AG04450 (cell line): Measurements from ENCODE around the gene PBX1. TPM values are rescaled to one million over a fixed set of nuclear protein-coding genes. Genes with fewer than 3 reads are reported as not detected.

ENCODE experiments used
- CTCF ChIA-PET: fragments of 300-600, 350-600 bp; formaldehyde crosslinking; extraction: SDS; loops from one replicate; lab custom pipeline; 2022; ENCODE audit warnings: antibody characterized with exemption, inconsistent platforms; lab: Charles Lee
- POLR2A ChIA-PET: fragments of 350-600 bp; formaldehyde crosslinking; extraction: SDS; loops from one replicate; lab custom pipeline; 2021; ENCODE audit warnings: antibody characterized with exemption, inconsistent platforms; lab: Yijun Ruan, JAX
- DNase-seq: peaks from one replicate; pipeline ENCODE4 v3.0.0-alpha.2; 2011; ENCODE audit warnings: low read depth, low spot score
- H3K27ac ChIP-seq: one replicate; pipeline ENCODE4 v1.5.1; 2012; ENCODE audit warnings: low read depth, low read length, control low read depth
- H3K27me3 ChIP-seq: one replicate; pipeline ENCODE4 v1.6.0; 2012; ENCODE audit warnings: low read length; ENCODE audit not compliant: control insufficient read depth, insufficient read depth
- H3K4me3 ChIP-seq: 2 replicates; pipeline ENCODE4 v1.5.1; 2011; ENCODE audit warnings: mild to moderate bottlenecking, low read depth, low read length, control low read depth
- H3K9me3 ChIP-seq: 2 replicates; pipeline ENCODE4 v1.5.1; 2012; ENCODE audit warnings: low read length; ENCODE audit not compliant: control insufficient read depth, insufficient read depth
- polyA plus RNA-seq: library from polyadenylated mRNA; depleted of rRNA; stranded (reverse); fragments of >200 nt; gene quantifications from 2 replicates; pipeline ENCODE4 v1.2.3, GENCODE V29; 2011
- TF ChIP-seq, protein P1 (sequence below): IDR thresholded peaks from 2 replicates; pipeline ENCODE4 v1.5.1; 2011; ENCODE audit warnings: low read depth, low read length, control low read depth, inconsistent platforms

PBX1 gene
- polyA plus RNA-seq, 1 experiment: 49.9 TPM

DNA sequence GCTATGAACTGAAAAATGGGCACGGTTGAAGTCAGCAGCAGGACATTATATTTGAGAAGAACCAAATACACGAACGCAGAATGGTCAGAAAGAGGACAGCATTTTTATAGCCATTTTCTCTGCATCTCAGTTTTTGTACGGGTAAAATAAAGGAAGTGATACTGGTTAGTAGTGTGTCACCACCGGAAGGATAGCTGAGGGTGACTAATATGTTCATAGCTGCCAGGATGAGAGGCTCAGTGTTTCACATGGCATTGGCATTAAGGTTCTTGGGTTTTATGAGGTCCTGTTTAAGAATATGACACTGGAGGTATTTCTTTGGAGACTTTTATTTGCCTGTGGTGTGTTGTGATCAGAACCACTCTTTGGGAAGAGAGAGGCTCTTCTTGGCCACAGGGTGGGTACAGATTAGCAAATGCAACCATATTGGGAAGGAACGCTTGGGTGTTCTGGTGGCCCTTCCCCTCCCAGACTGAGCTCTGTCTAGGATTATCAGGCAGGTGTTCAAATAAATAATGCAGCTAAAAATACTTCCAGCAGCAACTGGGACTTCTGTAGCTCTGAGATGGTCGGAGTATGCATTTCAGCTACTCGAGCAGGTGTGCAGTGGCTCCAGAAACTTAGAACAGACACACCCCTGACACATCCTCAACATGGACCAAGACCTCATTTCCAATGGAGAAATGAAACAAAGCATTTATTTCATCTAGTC, 158.2 kb downstream of the PBX1 start:
- H3K9me3 ChIP-seq: no peaks in the 10 kb centered on the region
- no peak overlapping the region for H3K4me3 ChIP-seq
- no peak overlapping the region for H3K27ac ChIP-seq
- ChIA-PET CTCF (no interaction called here), POLR2A (no interaction called here)
- no peak for DNase-seq
- H3K27me3 ChIP-seq: no peaks in the 10 kb centered on the region
- TF ChIP-seq, protein P1, sequence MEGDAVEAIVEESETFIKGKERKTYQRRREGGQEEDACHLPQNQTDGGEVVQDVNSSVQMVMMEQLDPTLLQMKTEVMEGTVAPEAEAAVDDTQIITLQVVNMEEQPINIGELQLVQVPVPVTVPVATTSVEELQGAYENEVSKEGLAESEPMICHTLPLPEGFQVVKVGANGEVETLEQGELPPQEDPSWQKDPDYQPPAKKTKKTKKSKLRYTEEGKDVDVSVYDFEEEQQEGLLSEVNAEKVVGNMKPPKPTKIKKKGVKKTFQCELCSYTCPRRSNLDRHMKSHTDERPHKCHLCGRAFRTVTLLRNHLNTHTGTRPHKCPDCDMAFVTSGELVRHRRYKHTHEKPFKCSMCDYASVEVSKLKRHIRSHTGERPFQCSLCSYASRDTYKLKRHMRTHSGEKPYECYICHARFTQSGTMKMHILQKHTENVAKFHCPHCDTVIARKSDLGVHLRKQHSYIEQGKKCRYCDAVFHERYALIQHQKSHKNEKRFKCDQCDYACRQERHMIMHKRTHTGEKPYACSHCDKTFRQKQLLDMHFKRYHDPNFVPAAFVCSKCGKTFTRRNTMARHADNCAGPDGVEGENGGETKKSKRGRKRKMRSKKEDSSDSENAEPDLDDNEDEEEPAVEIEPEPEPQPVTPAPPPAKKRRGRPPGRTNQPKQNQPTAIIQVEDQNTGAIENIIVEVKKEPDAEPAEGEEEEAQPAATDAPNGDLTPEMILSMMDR: no peak

DNA sequence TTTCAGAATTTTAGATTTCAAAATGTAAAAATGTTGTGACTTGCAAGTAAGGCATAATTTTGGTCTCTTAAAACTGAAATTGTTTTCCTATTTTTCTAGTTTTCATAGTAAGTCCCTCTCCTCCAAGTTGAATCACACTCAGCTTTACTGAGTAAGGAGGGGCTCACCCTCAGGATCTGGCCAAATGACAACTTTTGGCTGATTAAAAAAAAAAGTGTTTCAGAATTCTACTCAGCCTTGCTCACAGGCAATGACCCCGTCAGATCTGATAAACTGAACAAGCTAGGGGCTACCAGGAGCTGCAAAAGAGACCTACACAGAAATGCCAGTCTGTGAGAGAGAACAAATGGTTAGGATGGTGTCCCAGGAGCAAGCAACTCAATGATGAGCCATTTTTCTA, 159.8 kb downstream of the PBX1 start:
- H3K27ac ChIP-seq: no peak overlapping the region

DNA sequence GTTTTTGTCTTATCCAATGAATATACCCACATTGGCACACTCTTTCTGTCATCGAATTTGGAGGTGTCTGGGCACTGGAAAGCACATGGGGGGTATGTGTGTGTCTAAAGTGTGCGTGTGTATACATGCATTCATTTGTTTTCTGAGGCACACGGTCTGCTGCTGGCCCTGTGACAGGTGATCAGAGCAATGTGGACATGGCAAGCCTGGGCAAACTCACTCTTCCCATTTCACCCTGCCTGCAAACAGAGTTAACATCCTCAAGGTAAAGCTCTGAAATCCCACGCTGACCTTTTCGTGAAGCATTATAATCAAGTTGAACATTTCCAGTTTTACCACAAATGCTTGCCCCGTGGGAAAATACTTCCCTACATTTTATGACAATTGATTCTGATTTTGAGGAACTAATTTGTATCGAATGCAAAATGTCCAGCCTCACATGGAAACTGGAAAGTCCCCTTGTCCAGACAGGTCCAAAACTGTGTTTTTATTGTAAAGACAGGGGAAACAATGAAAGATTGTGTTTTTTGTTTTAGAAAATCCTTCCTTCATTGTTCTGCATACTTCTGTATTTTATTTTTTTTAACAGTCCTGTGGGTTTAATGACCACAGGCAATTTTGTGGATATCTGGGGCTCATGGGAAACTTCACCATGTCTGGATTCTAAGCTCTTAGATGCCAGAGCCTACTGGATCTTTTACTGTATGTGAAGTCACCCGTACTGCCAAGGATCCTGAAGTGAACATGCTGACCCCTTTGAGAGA, 160.9 kb downstream of the PBX1 start:
- no peak overlapping the region for H3K27ac ChIP-seq
- H3K27me3 ChIP-seq: no peaks in the 10 kb centered on the region
- ChIA-PET CTCF (interaction anchor here (1.7 kb wide), 1 partner anchor 68 kb away, joined by 6 read pairs; no protein-coding TSS in a partner anchor), POLR2A (interaction anchor here (1.2 kb wide), 1 partner anchor 11 kb away, joined by 3 read pairs; no protein-coding TSS in a partner anchor)
- H3K4me3 ChIP-seq: no peak overlapping the region
- TF ChIP-seq, protein P1: no peak
- no peak for DNase-seq
- no peaks in the 10 kb centered on the region for H3K9me3 ChIP-seq

More for the DNA sequence above, 159.8 kb downstream of the PBX1 start:
- no peaks in the 10 kb centered on the region for H3K9me3 ChIP-seq
- H3K4me3 ChIP-seq: no peak overlapping the region
- ChIA-PET CTCF (interaction anchor here (1.7 kb wide), 1 partner anchor 69 kb away, joined by 6 read pairs; no protein-coding TSS in a partner anchor), POLR2A (interaction anchor here (1.2 kb wide), 1 partner anchor 10 kb away, joined by 3 read pairs; no protein-coding TSS in a partner anchor)
- TF ChIP-seq, protein P1: no peak
- no peak for DNase-seq
- no peaks in the 10 kb centered on the region for H3K27me3 ChIP-seq

DNA sequence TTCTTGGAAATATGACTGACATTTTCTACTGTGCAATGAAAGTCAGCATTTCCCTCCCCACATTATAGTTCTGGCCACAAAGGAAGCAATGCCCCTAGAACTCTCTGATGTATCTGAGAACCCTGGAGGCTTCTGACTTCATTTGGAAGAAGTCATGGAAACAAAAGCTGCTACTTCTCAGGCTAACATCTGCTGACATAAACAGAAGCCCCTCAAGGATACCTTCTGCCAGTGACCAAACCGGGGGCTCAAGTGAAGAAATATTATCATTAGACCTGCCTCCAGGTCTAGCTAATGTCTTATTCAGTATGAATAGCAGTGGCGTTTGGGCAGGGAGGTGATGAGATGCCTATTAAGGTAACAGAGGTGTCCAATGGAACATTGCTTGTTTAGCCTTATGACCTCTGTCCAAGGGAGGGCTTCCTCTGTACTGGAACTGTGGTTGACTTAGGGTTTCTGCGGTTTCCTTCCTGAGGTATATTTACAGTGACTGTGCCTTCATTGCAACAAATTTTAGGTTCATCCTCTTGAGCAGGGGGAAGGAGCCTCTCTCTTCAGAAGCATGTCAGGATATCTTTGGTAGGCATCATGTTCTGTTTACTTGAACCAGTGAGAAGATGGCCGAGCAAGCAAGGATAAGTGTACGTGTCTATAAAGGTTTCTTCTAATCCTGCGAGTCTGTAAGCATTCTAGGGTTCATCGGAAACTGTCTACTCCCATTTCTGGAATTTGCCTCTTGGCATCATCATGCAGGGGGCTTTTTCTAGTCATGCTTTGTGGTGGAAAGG, 161.7 kb downstream of the PBX1 start:
- Histone ChIP-seq H3K27ac (no peak overlapping the region), H3K27me3 (no peaks in the 10 kb centered on the region), H3K9me3 (no peaks in the 10 kb centered on the region), H3K4me3 (no peak overlapping the region)
- ChIA-PET CTCF (no interaction called here), POLR2A (no interaction called here)
- TF ChIP-seq, protein P1: no peak
- no peak for DNase-seq
